Activated T-helper 17 cell treated with anti-CD3 and anti-CD28 coated beads, Interleukin-2, amount 50 U/mL, for 72 hours (primary cell): ENCODE data around the gene DACT2. TPM values are rescaled to one million over a fixed set of nuclear protein-coding genes. Genes with fewer than 3 reads are reported as not detected.
A peak's percentile ranks its signal among the peaks of the same experiment; 100 is the strongest.
"Not testable (repeated sequence)": the region's sequence is repeated elsewhere in the genome, so short reads cannot be mapped to it uniquely, and the experiment has no call there.

Experiments
- ATAC-seq: fragments of 150-1000 bp; cut with Tn5 transposase; replicated peaks from 2 replicates; pipeline ENCODE4 v1.10.0; 2021; ENCODE audit warnings: mild to moderate bottlenecking, moderate library complexity
- H3K27ac Mint-ChIP-seq: one replicate; pipeline ENCODE4 v1.8.0; 2022; ENCODE audit warnings: mixed read lengths
- H3K27me3 Mint-ChIP-seq: one replicate; pipeline ENCODE4 v1.8.0; 2022; ENCODE audit warnings: mixed read lengths
- H3K36me3 Mint-ChIP-seq: one replicate; pipeline ENCODE4 v1.8.0; 2022; ENCODE audit warnings: low read depth, mild to moderate bottlenecking, mixed read lengths
- H3K4me1 Mint-ChIP-seq: one replicate; pipeline ENCODE4 v1.8.0; 2022; ENCODE audit warnings: mixed read lengths
- H3K4me3 Mint-ChIP-seq: one replicate; pipeline ENCODE4 v1.8.0; 2022; ENCODE audit warnings: mild to moderate bottlenecking, mixed read lengths
- H3K9me3 Mint-ChIP-seq: one replicate; pipeline ENCODE4 v1.8.0; 2022; ENCODE audit warnings: mixed read lengths
- total RNA-seq, 2 donors: library from RNA; stranded (reverse); gene quantifications; one replicate each; pipeline ENCODE4 v1.2.3, GENCODE V29; 2022

DACT2 gene
- total RNA-seq, 2 donors from 2014 or later: 0.13 TPM; not detected in 1

DNA sequence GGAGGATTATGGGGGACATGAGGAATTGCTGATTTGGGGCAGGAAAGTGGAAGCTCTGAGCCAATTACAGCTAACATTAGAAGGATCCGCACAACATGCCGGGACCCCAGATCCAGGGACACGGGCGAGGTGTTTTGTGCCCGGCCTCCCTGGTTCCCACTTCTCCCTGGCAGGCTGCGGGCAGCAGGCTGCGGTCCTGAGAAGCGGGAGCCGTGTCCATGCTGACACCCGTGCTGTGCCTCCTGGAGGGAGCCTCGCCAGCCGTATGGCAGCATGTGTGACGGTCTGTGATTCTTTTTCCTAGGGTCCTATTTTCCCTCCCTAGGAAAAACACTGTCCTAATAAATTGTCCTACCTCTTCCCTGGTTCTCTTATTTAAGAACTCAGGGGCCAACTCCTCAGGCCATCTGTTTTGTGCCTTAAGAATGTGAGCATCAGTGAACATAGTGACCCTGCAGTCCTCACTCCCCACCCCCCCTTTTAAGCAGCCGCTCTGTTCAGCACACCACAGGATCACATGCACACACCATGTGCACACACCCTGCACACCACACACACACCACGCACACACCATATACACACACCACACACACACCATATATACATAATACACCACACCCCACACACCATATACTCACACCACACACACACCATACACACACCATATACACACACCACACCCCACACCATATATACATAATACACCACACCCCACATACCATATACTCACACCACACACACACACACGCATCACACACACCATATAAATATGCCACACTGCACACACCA lies 49.9 kb downstream of the DACT2 start:
- Mint-ChIP-seq H3K27me3 (peaks cover 6% of the 10 kb centered on the region), H3K4me1 (peaks cover 5% of the 10 kb centered on the region), H3K9me3 (no peaks in the 10 kb centered on the region), H3K27ac (no peak overlapping the region), H3K4me3 (no peak overlapping the region), H3K36me3 (no peaks in the 10 kb centered on the region)
- ATAC-seq: no peak

DNA sequence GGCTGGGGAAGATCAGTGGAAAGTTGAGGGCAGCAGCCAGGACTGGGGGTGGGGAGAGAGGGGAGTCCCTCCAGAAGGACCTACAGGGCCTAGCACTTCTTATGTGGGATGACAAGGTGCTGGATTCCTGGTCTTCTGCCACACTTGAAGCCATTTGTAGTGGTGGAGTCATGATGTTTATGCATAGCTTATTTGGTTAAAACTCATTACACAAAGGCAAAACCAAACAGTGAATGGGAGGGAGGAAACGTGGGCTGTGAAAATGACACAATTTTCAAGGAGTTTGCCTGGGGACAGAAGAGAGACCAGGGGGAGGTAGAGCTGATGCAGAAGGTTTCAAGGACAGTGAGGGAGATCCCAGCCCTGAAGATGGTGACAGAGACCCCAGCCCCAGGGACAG lies 50.8 kb downstream of the DACT2 start:
- no peaks in the 10 kb centered on the region for H3K36me3 Mint-ChIP-seq
- H3K27ac Mint-ChIP-seq: peak overlapping the region; percentile 39
- peaks cover 6% of the 10 kb centered on the region for H3K27me3 Mint-ChIP-seq
- H3K4me1 Mint-ChIP-seq: peaks cover 5% of the 10 kb centered on the region
- H3K9me3 Mint-ChIP-seq: no peaks in the 10 kb centered on the region
- peak; percentile 65 for ATAC-seq
- H3K4me3 Mint-ChIP-seq: no peak overlapping the region

DNA sequence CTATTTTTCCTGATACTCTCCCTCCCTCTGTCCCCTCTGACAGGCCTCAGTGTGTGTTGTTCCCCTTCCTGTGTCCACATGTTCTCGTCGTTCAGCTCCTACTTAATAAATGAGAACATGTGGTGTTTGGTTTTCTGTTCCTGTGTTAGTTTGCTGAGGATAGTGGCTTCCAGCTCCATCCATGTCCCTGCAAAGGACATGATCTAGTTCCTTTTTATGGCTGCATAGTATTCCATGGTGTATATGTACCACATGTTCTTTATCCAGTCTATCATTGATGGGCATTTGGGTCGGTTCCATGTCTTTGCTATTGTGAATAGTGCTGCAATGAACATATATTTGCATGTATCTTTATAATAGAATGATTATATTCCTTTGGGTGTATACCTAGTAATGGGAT lies 51.8 kb downstream of the DACT2 start:
- H3K36me3 Mint-ChIP-seq, H3K27ac Mint-ChIP-seq, H3K9me3 Mint-ChIP-seq, H3K4me1 Mint-ChIP-seq, ATAC-seq, H3K27me3 Mint-ChIP-seq, H3K4me3 Mint-ChIP-seq: not testable (repeated sequence)

DNA sequence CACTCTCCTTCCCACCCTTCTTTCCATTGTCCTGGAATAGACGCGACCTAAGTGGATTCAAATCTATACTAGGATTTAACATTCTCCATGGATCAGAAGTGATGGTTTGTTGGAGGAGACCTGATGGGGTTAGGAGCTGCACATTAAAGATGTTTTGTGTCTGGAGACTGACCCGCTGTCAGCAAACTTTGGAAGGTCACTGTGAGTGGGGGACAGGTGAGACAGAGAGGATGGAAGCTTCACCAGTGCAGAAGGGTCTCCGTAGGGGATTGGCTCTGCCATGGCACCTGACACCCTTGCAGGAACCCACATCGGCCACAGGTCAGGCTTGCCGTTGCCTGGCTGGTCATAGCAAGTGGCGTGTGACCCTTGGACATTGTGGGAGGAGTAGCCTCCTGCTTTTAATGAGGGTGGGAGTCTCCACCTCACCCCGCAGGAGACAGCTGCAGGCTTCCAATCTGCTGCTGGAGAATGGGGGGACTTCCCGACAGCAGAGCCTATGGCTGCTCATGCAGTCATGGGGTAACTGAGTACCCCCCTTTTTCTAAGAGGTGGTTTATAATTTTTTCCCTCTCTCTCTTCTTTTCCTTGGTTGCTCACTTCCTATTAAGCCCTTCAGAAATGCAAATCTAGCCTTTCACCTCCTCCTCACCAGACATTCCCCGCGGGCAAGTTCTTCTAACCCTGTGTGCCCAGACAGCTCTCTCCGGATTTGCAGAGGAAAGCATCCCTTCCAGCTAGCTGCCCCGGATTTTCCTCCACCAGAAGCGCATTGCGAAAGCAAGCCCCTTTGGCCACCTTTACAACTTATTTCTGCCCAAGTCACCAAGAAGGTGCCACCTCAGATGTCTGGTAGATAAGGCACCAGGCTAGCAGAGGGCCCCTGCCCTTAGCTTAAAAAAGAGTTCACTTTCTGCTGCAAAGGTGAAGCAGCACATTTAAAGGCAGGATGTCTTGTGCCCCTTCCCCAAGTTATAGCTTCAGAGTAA lies 53.5 kb downstream of the DACT2 start:
- H3K4me1 Mint-ChIP-seq: peaks cover 5% of the 10 kb centered on the region
- H3K36me3 Mint-ChIP-seq: no peaks in the 10 kb centered on the region
- peaks cover 4% of the 10 kb centered on the region for H3K27me3 Mint-ChIP-seq
- H3K9me3 Mint-ChIP-seq: no peaks in the 10 kb centered on the region
- H3K4me3 Mint-ChIP-seq: no peak overlapping the region
- no peak overlapping the region for H3K27ac Mint-ChIP-seq
- ATAC-seq: no peak

DNA sequence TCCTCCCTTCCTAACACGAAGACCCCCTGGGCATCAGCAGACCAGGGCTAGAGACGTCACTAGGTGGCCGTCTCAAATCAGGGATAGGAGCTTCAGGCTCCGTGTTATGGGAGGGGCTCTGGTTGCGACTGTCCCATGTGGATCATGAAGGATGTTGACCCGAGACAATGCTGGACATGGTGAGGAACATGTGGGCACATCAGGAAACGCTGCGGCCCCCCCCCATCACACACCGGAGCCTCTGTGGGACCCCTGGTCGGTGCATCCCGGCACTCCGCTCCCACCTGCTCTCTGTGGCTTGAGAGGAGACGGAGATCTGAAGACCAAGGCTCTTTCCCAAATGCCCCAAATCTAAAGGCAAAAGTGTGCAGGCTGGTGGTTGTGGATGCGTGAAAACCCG lies 54.2 kb downstream of the DACT2 start:
- H3K4me1 Mint-ChIP-seq: peaks cover 5% of the 10 kb centered on the region
- H3K36me3 Mint-ChIP-seq: no peaks in the 10 kb centered on the region
- H3K4me3 Mint-ChIP-seq: no peak overlapping the region
- H3K27me3 Mint-ChIP-seq: peaks cover 8% of the 10 kb centered on the region
- no peak overlapping the region for H3K27ac Mint-ChIP-seq
- ATAC-seq: no peak
- no peaks in the 10 kb centered on the region for H3K9me3 Mint-ChIP-seq

DNA sequence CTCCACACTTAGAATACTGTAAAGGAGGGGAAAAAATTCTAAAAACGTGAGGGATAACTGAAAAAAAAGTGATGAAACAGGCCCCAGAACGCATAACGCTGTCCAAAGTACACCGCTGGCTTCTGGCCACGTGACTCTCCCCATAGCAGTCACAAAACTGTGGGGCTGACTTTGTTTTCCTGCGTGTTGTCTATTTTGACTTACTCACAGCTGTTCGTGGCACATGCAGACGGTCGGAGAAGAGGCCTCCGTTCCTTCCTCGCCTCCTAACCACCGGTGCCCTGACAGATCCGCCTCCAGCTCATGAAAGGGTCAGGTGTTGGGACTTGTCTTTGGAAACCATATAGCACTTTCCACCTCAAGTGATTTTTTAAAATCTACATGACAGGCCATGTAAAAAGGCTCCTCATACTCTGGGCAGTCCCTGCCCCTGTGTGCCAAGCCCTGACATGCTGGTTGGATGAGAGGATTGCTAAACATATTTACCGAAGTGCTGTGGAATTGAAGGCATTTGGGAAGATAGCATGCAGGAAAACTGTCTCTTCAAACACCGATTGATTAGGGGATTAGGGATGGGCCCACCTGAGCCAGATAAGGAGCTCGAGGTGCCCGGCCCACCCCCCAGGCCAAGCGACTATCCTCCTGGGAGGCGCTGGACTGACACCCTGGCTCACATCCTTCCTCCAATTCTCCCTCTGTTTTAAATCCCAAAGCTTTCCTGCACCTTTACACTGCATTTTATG lies 54.8 kb downstream of the DACT2 start:
- Mint-ChIP-seq H3K36me3 (no peaks in the 10 kb centered on the region), H3K4me3 (no peak overlapping the region), H3K27ac (no peak overlapping the region), H3K9me3 (no peaks in the 10 kb centered on the region), H3K4me1 (peaks cover 5% of the 10 kb centered on the region), H3K27me3 (peaks cover 9% of the 10 kb centered on the region)
- no peak for ATAC-seq

DNA sequence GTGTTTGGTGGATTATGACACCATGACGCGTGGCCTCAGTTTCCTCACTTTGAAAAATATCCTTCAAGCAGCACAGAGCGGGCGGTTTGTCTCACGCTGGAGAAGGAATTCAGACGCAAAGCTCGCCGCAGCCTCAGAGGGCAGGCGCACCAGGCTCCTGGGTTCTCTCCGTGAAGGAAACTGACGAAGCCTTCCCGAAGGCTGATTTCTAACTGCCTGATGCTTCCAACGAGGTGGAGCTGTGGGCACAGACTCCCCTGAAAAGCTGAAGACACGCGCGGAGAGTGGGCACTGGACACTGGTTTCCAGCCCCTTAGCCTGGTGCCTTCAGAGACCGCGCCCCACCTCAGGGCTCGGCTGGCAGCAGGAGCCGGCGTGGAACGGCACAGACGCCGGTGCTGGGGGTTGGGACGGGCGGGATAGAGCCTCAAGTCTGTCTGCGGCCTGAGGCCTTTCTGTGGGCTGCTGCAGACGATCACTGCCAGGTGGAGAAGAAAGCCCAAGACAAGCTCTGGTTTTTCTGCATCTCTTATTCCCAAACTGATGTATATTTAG lies 56.1 kb downstream of the DACT2 start:
- H3K4me1 Mint-ChIP-seq: no peaks in the 10 kb centered on the region

DNA sequence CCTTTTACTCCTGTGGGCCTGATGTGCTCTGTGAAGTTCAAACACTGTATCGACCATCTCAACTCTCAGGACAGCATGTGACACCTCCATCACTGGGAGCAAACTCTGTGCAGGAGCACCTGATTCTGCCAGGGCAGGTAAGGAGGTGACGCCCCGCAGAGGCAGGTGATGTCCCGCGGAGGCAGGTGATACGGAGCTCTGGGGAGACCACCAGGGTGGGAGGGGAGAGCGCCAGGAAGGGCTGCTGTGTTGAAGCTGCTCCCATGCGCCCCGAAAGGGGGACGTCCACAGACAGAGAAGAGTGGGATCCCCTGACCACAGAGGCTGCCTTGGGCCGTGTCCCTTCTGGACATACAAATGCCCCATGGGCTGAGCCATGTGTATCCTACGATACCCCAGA lies 58.3 kb downstream of the DACT2 start:
- Mint-ChIP-seq H3K27ac (no peak overlapping the region), H3K9me3 (peaks cover 5% of the 10 kb centered on the region), H3K27me3 (peaks cover 19% of the 10 kb centered on the region), H3K4me3 (no peak overlapping the region), H3K4me1 (no peaks in the 10 kb centered on the region), H3K36me3 (no peaks in the 10 kb centered on the region)
- ATAC-seq: no peak

More for the DNA sequence above, 56.1 kb downstream of the DACT2 start:
- H3K4me3 Mint-ChIP-seq: no peak overlapping the region
- H3K36me3 Mint-ChIP-seq: no peaks in the 10 kb centered on the region
- H3K27me3 Mint-ChIP-seq: peaks cover 11% of the 10 kb centered on the region
- no peak for ATAC-seq
- H3K27ac Mint-ChIP-seq: no peak overlapping the region
- H3K9me3 Mint-ChIP-seq: no peaks in the 10 kb centered on the region

DNA sequence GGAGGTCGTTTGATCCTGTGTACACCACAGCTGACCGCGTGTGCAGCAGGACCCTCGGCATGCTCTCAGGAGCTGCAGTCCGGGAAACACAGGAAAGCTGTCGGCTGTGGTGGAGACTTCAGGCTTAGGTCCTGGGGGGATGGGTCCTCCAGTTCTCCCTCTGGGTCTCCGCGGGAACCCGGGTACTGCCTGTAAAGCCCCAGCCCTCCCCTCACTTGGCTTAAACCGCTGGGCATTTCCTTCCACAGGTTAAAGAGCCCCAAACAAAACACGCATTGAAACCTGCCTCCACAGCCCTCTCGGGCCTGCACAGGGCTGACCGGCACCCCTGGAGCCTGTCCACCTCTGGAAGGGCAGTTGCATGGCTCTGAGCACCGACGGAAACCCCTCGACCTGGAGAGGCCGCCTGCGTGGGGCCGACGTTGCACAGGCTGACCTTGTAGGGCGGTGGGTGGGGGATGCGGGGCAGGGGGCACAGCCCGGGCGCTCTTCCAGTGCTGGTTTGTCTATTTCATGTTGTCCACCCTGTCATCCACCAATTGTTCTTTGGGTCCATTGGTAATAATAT lies 59.1 kb downstream of the DACT2 start:
- no peak for ATAC-seq
- Mint-ChIP-seq H3K27me3 (peaks cover 23% of the 10 kb centered on the region), H3K4me1 (no peaks in the 10 kb centered on the region), H3K27ac (no peak overlapping the region), H3K4me3 (no peak overlapping the region), H3K9me3 (peaks cover 8% of the 10 kb centered on the region), H3K36me3 (no peaks in the 10 kb centered on the region)

DNA sequence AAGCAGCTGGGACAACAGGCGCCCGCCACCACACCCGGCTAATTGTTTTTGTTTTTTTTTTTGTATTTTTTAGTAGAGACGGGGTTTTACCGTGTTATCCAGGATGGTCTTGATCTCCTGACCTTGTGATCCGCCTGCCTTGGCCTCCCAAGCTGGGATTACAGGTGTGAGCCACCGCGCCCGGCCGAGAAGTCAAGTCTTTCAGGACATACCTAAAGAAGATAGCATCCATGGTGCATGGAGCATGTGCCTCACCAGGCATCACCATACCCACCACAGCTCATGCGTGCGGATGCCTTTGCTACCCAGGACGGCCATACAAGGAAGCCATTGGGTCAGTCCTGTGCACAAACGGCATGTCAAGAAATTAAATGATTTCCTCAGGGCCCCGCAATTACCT lies 60.8 kb downstream of the DACT2 start:
- Mint-ChIP-seq H3K36me3 (no peaks in the 10 kb centered on the region), H3K27ac (no peak overlapping the region), H3K27me3 (peaks cover 23% of the 10 kb centered on the region), H3K9me3 (peaks cover 8% of the 10 kb centered on the region), H3K4me3 (no peak overlapping the region), H3K4me1 (no peaks in the 10 kb centered on the region)
- no peak for ATAC-seq

DNA sequence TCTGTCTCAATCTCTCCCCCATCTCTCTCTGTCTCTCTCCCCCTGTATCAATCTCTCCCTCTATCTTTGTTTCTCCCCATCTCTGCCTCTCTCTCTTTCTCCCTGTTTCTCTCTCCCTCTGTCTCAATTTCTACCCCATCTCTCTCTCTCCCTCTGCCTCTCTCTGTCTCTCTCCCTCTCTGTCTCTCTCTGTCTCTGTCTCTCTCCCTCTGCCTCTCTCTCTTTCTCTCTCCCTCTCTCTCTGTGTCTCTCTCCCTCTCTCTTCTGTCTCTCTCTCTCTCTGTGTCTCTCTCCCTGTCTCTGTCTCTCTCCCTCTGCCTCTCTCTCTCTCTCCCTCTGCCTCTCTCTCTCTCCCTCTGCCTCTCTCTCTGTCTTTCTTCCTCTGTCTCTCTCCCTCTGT lies 62.6 kb downstream of the DACT2 start:
- Mint-ChIP-seq H3K27ac (peak overlapping the region; percentile 34), H3K4me1 (no peaks in the 10 kb centered on the region), H3K4me3 (no peak overlapping the region), H3K9me3 (peaks cover 8% of the 10 kb centered on the region), H3K27me3 (peaks cover 26% of the 10 kb centered on the region), H3K36me3 (no peaks in the 10 kb centered on the region)
- ATAC-seq: no peak
